Progenitor cell of endocrine pancreas (in vitro differentiated cells): ENCODE data around the gene EIF2D. TPM values are rescaled to one million over a fixed set of nuclear protein-coding genes. Genes with fewer than 3 reads are reported as not detected.
"Not testable (repeated sequence)": the region's sequence is repeated elsewhere in the genome, so short reads cannot be mapped to it uniquely, and the experiment has no call there.

Experiments used
- DNase-seq: peaks from one replicate; pipeline ENCODE4 v3.0.0; 2021; ENCODE audit warnings: low spot score; ENCODE audit not compliant: unreplicated experiment
- H3K27ac Mint-ChIP-seq: 2 replicates; pipeline ENCODE4 v1.8.0; 2021; ENCODE audit warnings: mild to moderate bottlenecking, moderate library complexity, mixed read lengths
- H3K27me3 Mint-ChIP-seq: 2 replicates; pipeline ENCODE4 v1.8.0; 2021; ENCODE audit warnings: mixed read lengths
- H3K36me3 Mint-ChIP-seq: 2 replicates; pipeline ENCODE4 v1.8.0; 2022; ENCODE audit warnings: mixed read lengths; ENCODE audit not compliant: insufficient read depth
- H3K4me1 Mint-ChIP-seq: 2 replicates; pipeline ENCODE4 v1.8.0; 2021; ENCODE audit warnings: low read depth, mixed read lengths
- H3K4me3 Mint-ChIP-seq: 2 replicates; pipeline ENCODE4 v1.8.0; 2021; ENCODE audit warnings: low read depth, mild to moderate bottlenecking, moderate library complexity, mixed read lengths
- H3K9me3 Mint-ChIP-seq: 2 replicates; pipeline ENCODE4 v1.8.0; 2021; ENCODE audit warnings: low read depth, mixed read lengths
- CTCF ChIP-seq: fragments of 200-600 bp; sonication (generic); IDR thresholded peaks from one replicate; pipeline ENCODE4 v1.5.0; 2021; ENCODE audit warnings: antibody characterized with exemption, mild to moderate bottlenecking; ENCODE audit not compliant: unreplicated experiment
- total RNA-seq: library from RNA; stranded (reverse); gene quantifications from 2 replicates; pipeline ENCODE4 v1.2.1, GENCODE V29; 2021

EIF2D gene
- total RNA-seq, 1 donor from 2014 or later: 36.8 TPM

- DNase-seq: peak; percentile 85
- Mint-ChIP-seq H3K36me3 (peaks cover 2% of the 10 kb centered on the region), H3K27ac (peak within 1 kb of the TSS; percentile 87), H3K9me3 (no peaks in the 10 kb centered on the region), H3K4me3 (peak within 1 kb of the TSS; percentile 78), H3K4me1 (peaks cover 25% of the 10 kb centered on the region), H3K27me3 (peaks cover 7% of the 10 kb centered on the region)
- TF ChIP-seq CTCF: no peak
These were observed 23.1 kb upstream of the EIF2D start, which contains the start of gene DYRK3 for GRCh38 chr1:206635080-206635977. TSS of gene DYRK3 (plus strand) at chr1:206635536. CDS start at chr1:206635704, 168 bp downstream.

- Mint-ChIP-seq H3K4me3 (peak overlapping the region; percentile 78), H3K4me1 (peaks cover 25% of the 10 kb centered on the region), H3K9me3 (no peaks in the 10 kb centered on the region), H3K27me3 (peaks cover 7% of the 10 kb centered on the region), H3K36me3 (no peaks in the 10 kb centered on the region), H3K27ac (peak overlapping the region; percentile 87)
- peak; percentile 70 for DNase-seq
- peak; percentile 95 for TF ChIP-seq CTCF
These were observed 22.3 kb upstream of the EIF2D start for GRCh38 chr1:206634365-206635079.

- peaks cover 25% of the 10 kb centered on the region for H3K4me1 Mint-ChIP-seq
- H3K36me3 Mint-ChIP-seq: no peaks in the 10 kb centered on the region
- H3K4me3 Mint-ChIP-seq: peak overlapping the region; percentile 15
- peak overlapping the region; percentile 1 for H3K27ac Mint-ChIP-seq
- DNase-seq: no peak
- no peaks in the 10 kb centered on the region for H3K9me3 Mint-ChIP-seq
- peaks cover 8% of the 10 kb centered on the region for H3K27me3 Mint-ChIP-seq
- TF ChIP-seq CTCF: no peak
These were observed 21.4 kb upstream of the EIF2D start for GRCh38 chr1:206633708-206634121.

- Mint-ChIP-seq H3K36me3 (no peaks in the 10 kb centered on the region), H3K4me1 (peaks cover 23% of the 10 kb centered on the region), H3K27ac (no peak overlapping the region), H3K4me3 (no peak overlapping the region), H3K27me3 (peaks cover 7% of the 10 kb centered on the region), H3K9me3 (no peaks in the 10 kb centered on the region)
- no peak for DNase-seq
- peak; percentile 44 for TF ChIP-seq CTCF
These were observed 18.8 kb upstream of the EIF2D start for GRCh38 chr1:206631085-206631509.

GRCh38 chr1:206628916-206629315 is 16.7 kb upstream of the EIF2D start:
- Mint-ChIP-seq H3K4me1 (peaks cover 11% of the 10 kb centered on the region), H3K4me3 (no peak overlapping the region), H3K27me3 (peaks cover 7% of the 10 kb centered on the region), H3K9me3 (no peaks in the 10 kb centered on the region), H3K27ac (no peak overlapping the region), H3K36me3 (no peaks in the 10 kb centered on the region)
- no peak for TF ChIP-seq CTCF
- no peak for DNase-seq

- H3K27me3 Mint-ChIP-seq: peaks cover 12% of the 10 kb centered on the region
- not testable (repeated sequence) for H3K4me1 Mint-ChIP-seq
These were observed 14.1 kb upstream of the EIF2D start for GRCh38 chr1:206626396-206626795.

More at GRCh38 chr1:206626396-206626795, 14.1 kb upstream of the EIF2D start:
- not testable (repeated sequence) for H3K4me3 Mint-ChIP-seq, H3K9me3 Mint-ChIP-seq, DNase-seq, H3K36me3 Mint-ChIP-seq, H3K27ac Mint-ChIP-seq
